HG03159 (cell line): ENCODE measurements around the gene BARX2.
"Not testable (repeated sequence)": the region's sequence is repeated elsewhere in the genome, so short reads cannot be mapped to it uniquely, and the experiment has no call there.

Source experiments
- ATAC-seq: cut with Tn5 transposase; IDR thresholded peaks from one replicate; pipeline ENCODE4 v1.9.1; 2021; ENCODE audit warnings: mild to moderate bottlenecking, moderate library complexity; ENCODE audit not compliant: unreplicated experiment

Gene BARX2, protein sequence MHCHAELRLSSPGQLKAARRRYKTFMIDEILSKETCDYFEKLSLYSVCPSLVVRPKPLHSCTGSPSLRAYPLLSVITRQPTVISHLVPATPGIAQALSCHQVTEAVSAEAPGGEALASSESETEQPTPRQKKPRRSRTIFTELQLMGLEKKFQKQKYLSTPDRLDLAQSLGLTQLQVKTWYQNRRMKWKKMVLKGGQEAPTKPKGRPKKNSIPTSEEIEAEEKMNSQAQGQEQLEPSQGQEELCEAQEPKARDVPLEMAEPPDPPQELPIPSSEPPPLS

DNA sequence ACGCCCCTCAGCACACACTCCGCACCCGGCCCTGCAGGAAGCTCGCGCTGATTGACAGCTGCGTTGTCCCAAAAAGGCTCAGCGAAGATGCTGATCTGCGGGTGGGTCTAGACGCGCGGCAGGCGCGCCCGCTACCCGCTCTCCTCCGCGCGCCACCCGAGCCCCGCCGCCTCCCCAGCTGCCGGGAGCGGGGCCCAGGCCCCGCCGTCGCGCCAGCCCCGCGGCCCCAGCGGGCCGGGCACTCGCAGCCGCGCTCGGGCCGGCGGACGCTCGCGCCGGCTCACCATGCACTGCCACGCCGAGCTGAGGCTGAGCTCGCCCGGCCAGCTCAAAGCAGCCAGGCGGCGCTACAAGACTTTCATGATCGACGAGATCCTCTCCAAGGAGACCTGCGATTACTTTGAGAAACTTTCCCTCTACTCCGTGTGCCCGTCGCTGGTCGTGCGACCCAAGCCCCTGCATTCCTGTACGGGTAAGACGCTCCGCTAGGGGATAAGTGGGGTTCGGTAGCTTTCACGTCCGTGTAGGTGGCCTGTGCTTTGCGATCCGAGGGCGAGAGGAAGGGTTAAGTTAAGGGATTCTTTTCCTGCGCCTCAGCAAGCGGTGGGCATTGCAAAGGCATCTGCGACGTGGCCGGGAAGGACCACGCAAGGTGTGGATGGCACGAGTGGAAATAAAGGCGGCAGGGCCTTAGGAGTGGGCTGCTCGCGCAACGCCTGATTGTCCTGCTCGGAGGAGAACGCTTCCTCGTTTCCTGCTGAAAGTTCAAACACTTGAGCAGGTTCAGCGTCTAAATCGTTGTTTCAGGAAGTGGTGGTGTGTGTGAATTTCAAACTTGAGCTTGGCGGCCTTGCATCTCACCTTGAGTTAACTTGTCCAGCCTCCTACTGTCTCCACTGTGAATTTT, at the start of gene BARX2:
Gene BARX2 (plus strand): TSS at position 98 of the 907 bp plus-strand sequence. CDS start 188 bp downstream, at position 286.
- ATAC-seq: no peak

DNA sequence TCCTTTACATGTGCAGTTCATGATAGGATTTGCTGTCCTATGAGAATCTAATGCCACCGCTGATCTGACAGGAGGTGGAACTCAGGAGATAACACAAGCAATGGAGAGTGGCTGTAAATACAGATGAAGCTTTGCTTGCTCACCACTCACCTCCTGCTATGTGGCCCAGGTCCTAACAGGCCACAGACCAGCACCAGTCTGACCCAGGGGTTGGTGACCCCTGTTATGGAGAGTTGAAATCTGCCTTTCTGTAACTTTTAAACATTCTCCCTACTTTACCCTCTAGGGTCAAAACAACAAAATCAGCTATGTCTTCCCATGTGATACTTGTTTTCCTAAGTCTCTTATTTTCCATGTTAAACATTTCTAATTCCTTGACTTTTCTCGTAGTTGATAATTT, 48.7 kb upstream of the BARX2 start:
- ATAC-seq: no peak

DNA sequence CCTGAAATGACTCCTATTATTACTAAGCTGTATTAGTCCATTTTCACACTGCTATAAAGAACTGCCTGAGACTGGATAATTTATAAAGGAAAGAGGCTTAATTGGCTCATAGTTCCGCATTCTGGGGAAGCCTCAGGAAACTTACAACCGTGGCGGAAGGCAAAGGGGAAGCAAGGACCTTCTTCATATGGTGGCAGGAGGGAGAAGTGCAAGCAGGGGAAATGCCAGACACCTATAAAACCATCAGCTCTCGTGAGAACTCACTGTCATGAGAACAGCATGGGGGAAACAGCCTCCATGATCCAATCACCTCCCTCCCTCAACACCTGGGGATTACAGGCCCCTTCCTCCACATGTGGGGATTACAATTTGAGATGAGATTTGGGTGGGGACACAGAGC, 47.9 kb upstream of the BARX2 start:
- not testable (repeated sequence) for ATAC-seq

DNA sequence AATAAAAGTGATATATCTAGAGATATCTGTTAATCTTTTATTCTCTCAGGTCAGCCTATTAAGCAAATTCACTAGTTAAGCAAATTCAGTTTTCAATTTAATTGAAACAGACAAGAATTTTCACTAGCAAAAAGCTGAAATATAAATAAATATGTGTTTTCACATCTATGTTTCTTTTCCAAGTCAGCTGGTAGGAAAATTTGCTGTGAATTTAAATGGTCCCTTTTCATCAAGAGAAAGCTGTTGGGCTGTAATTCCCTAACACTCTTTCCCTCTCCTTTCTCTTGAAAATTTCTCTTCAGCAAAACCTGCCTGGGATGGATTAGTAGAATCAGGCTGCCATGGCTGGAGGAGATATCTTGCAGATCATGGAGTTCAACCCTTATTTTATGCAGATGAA, 46.9 kb upstream of the BARX2 start:
- no peak for ATAC-seq

DNA sequence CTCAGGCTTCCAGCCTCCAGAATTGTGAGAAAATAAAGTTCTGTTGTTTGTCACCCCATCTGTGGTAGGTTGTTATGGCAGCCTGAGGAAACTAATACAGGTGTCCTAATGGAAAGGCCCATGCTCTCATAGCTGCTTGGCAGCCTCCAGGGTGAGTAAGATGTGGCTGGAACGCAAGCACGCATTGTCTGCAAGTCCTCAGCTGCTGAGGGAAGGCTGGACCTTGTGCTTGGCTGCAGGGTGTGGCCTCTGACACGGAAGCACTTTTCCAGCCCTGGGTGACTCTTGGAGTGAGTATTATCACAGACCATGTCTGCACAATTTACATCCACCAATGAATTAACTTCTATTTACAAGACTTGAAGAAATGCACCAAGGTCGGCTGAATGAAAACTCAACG, 44.4 kb upstream of the BARX2 start:
- ATAC-seq: no peak

DNA sequence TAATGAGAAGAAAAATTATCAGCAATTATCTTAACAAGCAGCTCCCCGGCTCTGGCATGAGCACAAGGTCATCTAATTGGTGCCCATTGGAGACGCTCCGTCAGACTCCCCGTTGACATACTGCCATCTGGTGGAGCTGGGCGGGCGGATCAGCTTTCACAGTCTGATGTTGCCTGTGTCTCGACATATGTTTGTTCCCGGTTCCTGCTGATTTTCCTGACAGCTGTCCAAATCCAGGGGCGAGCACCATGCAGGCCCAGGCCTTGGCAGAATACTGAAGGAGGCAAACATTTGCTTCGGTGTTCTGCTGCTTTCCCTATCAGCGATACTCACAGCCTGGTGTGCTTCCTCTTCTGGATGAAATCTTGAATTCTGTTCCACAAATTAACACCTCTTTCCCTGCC, 43.8 kb upstream of the BARX2 start:
- ATAC-seq: peak; percentile 83

DNA sequence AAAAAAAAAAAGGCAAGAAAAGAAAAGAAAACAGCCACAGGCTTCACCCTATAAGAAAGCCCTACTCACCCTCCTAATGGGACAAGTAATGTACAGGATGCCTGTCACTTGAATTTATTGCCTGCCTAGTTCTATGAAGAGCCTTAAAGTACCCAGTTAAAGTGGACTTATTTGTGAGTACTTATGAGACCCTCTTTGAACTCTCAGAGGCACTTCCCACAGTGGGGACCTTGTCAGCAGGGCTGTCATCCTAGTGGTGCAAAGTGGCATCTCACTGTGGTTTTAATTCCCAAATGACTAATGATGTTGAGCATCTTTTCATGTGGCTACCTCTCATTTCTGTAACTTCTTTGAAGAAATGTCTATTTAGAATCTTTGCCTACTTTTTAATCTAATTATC, 41.8 kb upstream of the BARX2 start:
- ATAC-seq: no peak

DNA sequence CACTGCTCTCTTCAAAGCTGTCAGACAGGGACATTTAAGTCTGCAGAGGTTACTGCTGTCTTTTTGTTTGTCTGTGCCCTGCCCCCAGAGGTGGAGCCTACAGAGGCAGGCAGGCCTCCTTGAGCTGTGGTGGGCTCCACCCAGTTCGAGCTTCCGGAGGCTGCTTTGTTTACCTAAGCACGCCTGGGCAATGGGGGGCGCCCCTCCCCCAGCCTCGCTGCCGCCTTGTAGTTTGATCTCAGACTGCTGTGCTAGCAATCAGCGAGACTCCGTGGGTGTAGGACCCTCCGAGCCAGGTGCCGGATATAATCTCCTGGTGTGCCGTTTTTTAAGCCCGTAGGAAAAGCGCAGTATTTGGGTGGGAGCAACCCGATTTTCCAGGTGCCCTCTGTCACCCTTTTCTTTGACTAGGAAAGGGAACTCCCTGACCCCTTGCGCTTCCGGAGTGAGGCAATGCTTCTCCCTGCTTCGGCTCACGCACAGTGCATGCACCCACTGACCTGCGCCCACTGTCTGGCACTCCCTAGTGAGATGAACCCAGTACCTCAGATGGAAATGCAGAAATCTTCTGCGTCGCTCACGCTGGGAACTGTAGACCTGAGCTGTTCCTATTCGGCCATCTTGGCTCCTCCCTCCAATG, 31.2 kb upstream of the BARX2 start:
- not testable (repeated sequence) for ATAC-seq

DNA sequence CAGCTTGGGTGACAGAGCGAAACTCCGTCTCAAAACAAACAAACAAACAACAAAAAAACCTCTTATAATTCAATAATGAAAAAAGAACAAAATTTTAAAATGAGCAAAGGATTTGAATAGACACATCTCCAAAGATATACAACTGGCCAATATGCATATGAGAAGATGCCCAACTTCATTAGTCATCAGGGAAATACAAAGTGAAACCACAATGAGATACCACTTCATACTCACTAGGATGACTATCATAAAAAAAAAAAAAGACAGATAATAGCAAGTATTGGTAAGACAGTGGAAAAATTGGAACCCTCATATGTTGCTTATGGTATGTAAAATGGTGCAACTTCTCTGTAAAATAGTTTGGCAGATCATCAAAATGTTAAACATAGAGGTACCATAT, 28.7 kb upstream of the BARX2 start:
- ATAC-seq: no peak

DNA sequence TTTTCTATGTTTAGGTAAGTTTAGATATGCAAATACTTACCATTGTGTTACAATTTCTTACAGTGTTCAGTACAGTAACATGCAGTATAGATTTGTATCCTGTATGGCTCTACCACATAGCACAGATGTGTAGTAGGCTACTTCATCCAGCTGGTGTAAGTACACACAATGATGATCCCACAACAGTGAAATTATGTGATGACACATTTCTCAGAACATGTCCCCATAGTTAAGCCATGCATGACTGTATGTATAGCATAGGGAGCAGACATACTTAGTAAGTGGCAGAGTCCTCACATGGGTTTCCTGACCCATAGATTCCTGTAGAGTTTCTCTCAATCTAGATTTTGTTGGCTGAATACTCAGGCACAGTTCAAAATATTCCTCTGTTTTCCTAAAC, 26.8 kb upstream of the BARX2 start:
- no peak for ATAC-seq

DNA sequence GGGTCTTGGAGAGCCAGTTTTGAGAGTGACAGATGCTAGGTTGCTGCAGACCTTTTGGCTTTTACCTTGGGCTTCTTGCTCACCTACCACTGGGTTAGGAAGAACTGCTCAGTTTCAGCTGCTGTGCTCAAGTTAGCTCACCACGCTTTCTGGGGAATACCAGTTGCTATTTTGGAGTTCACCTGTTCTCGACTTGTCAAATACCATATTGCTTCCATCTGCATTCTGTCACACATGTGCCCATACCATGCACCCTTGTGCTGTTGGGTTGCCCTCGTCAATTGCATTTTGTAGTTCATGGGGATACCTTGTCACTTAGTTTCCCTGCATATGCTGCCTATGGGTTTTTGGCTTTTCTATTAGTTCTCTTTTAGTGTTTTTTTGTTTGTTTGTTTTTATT, 23.0 kb upstream of the BARX2 start:
- no peak for ATAC-seq

DNA sequence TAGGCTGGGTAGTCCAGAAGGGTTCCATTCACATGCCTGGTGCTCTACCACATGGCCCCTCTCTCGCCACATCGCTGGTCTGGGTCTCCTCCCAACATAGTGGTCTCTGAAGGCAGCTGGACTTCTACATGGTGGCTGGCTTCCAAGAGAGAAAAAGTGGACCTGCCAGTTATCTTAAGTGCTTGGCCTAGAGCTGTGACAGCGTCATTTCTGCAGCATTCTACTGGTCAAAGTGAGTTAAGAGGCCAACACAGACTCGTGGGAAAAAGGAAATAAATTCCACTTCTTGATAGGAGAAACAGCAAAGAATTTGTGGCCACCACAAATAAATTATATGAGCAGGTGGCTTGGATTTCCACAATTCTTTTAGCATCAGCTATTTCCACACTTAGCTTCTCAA, 21.0 kb upstream of the BARX2 start:
- ATAC-seq: no peak

DNA sequence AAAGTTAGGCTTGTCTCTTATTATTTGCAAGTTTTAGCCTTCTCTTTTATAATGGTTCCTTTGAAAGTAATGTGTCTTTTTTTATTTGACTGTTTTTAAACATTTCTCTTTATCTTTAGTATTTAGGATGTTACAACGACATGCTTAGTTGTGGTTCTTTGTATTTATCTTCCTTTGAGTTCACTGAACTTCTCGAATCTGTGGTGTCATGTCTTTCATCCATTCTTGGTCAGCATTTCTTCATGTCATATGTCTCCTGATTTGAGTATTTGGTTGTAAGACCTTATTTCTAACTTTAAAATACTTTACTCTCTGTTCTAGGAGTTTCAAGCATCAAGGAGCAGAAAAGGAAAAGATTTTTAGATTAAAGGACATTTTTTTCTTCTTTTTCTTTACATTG, 15.9 kb upstream of the BARX2 start:
- no peak for ATAC-seq

DNA sequence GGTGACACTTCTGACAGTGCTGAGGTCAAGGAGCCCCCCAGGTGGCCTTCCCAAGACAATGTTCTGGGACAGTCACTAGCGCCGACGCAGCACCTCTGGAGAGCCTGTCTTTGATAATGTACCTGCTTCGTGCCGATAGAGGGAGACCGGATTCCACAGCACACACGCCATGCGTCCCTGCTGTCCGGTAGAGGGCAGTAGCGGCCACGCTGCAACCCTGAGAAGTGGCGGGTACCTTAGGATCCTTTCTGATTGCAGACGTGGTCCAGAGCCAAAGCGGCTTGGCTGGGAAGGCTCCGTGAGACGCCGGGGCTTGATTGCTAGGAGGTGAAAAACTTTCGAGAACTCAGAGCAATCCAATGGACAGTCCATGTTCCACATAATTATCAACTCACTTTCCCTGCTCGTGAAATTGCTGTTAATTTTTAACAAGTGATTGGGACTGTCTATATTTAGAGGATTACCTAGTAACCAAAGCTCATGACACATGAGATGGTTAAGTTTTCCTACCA, 11.4 kb upstream of the BARX2 start:
- ATAC-seq: peak; percentile 100

DNA sequence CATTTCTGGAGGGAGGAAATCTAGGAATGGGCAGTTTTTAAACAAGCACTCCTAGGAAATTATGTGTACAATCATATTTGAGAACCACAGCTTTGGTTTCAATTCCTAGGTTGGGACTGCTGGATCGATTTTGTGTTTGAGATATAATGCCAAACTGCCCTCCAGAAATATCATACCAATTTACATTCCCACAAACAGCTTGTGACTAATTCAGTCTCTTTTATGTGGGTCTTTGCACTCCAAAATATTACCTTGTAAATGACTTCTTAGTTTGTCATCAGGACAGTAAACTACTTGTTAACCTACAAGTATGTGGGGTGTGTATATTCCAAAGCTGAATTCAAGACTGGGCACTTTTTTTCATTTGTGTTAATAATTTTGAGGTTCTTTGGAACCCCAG, 9.8 kb upstream of the BARX2 start:
- ATAC-seq: no peak

DNA sequence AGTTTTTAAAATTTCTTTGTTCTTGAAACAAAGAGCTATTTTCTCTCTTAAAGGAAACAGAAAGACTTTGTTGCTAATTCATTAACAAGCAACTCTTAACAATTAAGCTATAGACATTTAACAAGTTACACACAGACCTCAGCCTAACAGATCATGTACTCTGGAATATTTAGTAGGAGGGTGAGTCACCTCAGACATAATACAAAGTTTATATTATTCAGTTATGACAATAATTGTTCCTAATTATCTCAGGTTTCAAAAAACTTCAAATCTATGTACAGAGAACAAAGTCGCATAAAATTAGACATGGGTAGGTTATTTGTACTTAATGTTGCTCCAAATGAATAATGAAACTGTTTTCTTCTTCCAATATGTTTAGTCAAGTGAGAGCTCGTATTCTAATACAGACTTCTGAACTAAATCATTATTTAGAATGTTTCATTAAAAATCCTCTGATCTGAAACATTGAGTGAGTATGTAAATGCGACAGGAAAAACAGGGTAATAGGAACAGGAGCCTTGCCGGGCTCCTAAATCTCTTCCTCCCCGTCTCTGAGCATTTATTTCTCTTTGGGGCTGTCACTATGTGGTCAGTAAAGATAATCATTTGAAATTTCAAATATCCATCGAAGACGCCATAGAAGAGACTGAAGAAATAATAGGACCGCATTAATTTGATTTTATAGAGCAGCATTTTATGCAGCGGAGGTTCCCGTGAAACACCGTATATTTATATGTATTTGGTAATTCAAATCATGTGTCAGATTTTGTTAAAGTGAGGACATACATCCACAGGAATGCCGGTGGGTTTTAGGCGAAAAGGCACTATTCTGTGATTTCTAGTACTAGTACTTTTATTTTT, 8.7 kb upstream of the BARX2 start:
- no peak for ATAC-seq

DNA sequence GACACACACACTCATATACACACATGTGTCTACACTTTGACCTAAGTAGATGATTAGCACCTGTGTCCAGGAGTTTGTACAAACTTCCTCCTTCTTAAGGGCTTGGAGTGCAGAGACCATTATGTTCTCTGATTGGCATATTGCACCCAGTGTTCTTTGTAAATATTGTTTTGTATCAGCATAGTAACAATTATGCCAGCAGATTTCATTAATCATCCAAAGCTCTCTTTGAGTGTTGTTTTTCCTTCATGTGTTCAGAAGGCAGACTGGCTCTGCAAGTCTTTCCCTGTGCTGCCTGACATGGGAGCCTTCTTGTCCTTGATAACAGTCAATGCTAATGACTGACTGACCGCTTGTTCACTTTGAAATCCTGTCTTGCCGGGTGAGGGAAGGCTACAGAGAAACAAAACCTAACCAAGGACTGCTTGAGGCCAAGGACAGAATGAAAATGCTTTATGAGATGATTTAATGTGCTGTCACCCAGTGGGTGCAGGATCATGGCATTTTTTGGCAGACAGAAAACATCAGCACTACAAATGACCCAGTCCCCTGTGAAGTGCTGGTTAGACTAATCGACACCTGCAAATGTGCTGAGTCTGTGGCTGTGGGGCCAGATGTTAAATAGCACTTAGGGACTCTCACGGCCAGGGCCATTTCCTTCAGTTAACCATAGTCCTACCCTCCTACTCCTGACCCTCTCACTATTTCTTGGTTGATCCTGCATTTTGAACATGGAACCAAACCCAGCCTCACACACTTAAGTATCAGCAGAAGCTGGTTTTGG, 6.6 kb upstream of the BARX2 start:
- ATAC-seq: no peak

DNA sequence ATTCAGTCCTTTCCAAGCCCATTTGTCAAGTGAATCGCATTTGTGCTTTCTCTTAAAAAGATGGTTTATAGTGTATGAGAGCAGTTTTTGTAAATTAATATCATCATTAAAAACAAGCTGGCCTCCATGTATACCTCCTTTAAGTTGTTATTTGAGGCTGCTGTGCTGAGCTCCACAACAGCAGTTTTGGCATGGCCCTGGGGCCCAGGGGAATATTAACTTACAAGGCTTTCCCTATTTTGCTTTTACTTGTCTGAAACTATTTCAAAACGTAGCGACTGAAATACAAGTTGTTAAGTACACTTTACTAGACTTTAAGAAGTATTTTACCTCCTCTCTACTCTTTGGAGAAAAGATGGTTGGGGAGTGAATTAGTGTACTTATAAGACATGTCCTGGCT, 4.9 kb upstream of the BARX2 start:
- no peak for ATAC-seq

DNA sequence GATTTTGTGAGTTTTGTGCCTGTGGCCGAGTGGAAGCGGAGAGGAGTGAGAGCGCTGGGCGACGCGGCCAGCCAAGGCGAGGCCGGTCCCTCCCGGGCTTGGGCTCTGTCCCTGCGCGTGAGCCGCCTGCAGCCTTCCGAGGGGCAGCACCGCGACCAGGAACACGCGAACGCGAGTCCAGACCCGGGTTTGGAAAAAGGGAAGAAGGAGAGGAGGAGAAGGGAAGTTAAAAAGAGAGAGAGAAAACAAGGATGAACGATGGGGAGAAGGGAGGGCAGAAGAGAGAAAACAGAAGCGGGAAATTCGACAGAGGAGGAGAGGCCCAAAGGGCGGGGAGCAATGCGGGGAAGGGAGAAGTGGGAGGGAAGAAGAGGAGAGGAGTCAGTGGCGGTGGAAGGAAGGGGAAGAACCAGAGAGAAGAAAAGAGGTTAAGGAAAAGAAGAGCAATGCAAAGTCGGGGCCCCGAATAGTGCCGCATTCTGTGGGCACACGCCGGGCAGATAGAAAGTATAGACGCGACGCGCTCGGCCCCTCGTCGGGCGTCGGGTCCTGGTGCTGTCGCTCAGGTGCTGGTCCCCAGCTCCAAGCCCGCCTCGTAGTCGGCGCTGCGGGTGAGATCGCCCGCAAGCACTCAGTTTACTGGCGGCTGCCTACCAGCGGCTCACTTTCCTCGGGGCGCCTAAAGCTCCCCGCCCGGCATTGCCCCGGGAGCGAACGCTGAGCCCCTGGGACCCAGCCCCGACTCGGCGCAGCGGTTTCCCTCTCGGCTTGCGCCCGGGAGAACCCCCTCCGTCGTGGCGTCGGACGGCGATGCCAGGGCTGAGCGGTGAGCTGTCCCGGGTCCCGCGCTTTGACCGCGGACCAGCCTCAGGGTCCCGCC, 2.8 kb upstream of the BARX2 start:
- ATAC-seq: no peak
